HFF-Myc (cell line): ENCODE results near the gene RSF1.

Experiments used
- DNase-seq: peaks from one replicate; pipeline ENCODE4 v3.0.0-alpha.2; 2011; ENCODE audit warnings: low read depth; ENCODE audit errors: extremely low read depth
- H3K4me3 ChIP-seq: replicated peaks from 2 replicates; pipeline ENCODE4 v1.5.1; 2011; ENCODE audit warnings: low read depth, mild to moderate bottlenecking, control low read depth, low read length
- CTCF ChIP-seq: IDR thresholded peaks from 2 replicates; pipeline ENCODE4 v1.5.1; 2012; ENCODE audit warnings: mild to moderate bottlenecking, low read depth, low read length, control low read depth; ENCODE audit errors: missing control alignments

RSF1 gene

GRCh38 chr11:77750394-77751156, 69.9 kb downstream of the RSF1 start:
- TF ChIP-seq CTCF: no peak
- no peak for DNase-seq
- no peak overlapping the region for H3K4me3 ChIP-seq

GRCh38 chr11:77749232-77749631, 71.3 kb downstream of the RSF1 start:
- DNase-seq: no peak
- TF ChIP-seq CTCF: no peak
- H3K4me3 ChIP-seq: no peak overlapping the region

- no peak for DNase-seq
- TF ChIP-seq CTCF: no peak
- H3K4me3 ChIP-seq: no peak overlapping the region
These were observed 72.3 kb downstream of the RSF1 start for GRCh38 chr11:77748266-77748665.

GRCh38 chr11:77747381-77747969, 73.0 kb downstream of the RSF1 start:
- H3K4me3 ChIP-seq: no peak overlapping the region
- no peak for DNase-seq
- no peak for TF ChIP-seq CTCF

- no peak for DNase-seq
- no peak overlapping the region for H3K4me3 ChIP-seq
- no peak for TF ChIP-seq CTCF
These were observed 84.0 kb downstream of the RSF1 start for GRCh38 chr11:77736473-77736872.

GRCh38 chr11:77734890-77735289, 85.6 kb downstream of the RSF1 start:
- no peak overlapping the region for H3K4me3 ChIP-seq
- TF ChIP-seq CTCF: no peak
- DNase-seq: no peak
